CD14-positive monocyte (primary cell): Measurements from ENCODE around the gene PDE4D. TPM values are rescaled to one million over a fixed set of nuclear protein-coding genes. Genes with fewer than 3 reads are reported as not detected.

Source experiments
- DNase-seq, 3 donors: peaks; one replicate each; pipeline ENCODE4 v3.0.0-alpha.2; 2011 to 2022
- H2AFZ ChIP-seq: 2 replicates; pipeline ENCODE4 v1.6.0; 2012; ENCODE audit warnings: mild to moderate bottlenecking, low read depth, low read length, inconsistent platforms; ENCODE audit not compliant: insufficient read depth, poor library complexity, severe bottlenecking
- H3K27ac ChIP-seq, 2 donors: 1 replicate in 1 of 2; 2 replicates in 1 of 2; pipeline ENCODE4 v1.5.1; 2012 to 2013; ENCODE audit warnings: low read length in 2 of 2, control low read depth in 1 of 2, inconsistent platforms in 1 of 2, low read depth in 1 of 2, mild to moderate bottlenecking in 1 of 2
- H3K27me3 ChIP-seq, 2 donors: one replicate each; pipeline versions ENCODE4 v1.6.0 to v1.6.1; 2011 to 2013; ENCODE audit warnings: low read length in 2 of 2; ENCODE audit not compliant: control insufficient read depth in 2 of 2, insufficient read depth in 2 of 2
- H3K36me3 ChIP-seq, 2 donors: replicated peaks in 1 of 2; 1 replicate in 1 of 2; 2 replicates in 1 of 2; pipeline versions ENCODE4 v1.5.1 to v1.6.1; 2012 to 2013; ENCODE audit warnings: low read length in 2 of 2, control low read depth in 1 of 2, inconsistent platforms in 1 of 2, mild to moderate bottlenecking in 1 of 2; ENCODE audit not compliant: insufficient read depth in 2 of 2, control insufficient read depth in 1 of 2
- H3K4me1 ChIP-seq, 2 donors: 1 replicate in 1 of 2; 2 replicates in 1 of 2; pipeline versions ENCODE4 v1.5.1 to v1.6.1; 2012 to 2013; ENCODE audit warnings: low read length in 2 of 2, control low read depth in 1 of 2, inconsistent platforms in 1 of 2, mild to moderate bottlenecking in 1 of 2, moderate library complexity in 1 of 2; ENCODE audit not compliant: insufficient read depth in 2 of 2, control insufficient read depth in 1 of 2
- H3K4me2 ChIP-seq: replicated peaks from 2 replicates; pipeline ENCODE3; 2012; ENCODE audit warnings: low read length, moderate library complexity, mild to moderate bottlenecking; ENCODE audit not compliant: poor library complexity, severe bottlenecking; ENCODE audit errors: extremely low read depth
- H3K4me3 ChIP-seq, 3 experiments: fragments of 200-600 bp in 1 of 3; sonication (generic) in 1 of 3; replicated peaks in 1 of 3; 1 replicate in 2 of 3; 2 replicates in 1 of 3; pipeline ENCODE4 v1.5.1; 2011 to 2013; ENCODE audit warnings: low read length in 3 of 3, mild to moderate bottlenecking in 3 of 3, control low read depth in 2 of 3, low read depth in 2 of 3, inconsistent platforms in 1 of 3, moderate library complexity in 1 of 3
- H3K79me2 ChIP-seq: 2 replicates; pipeline ENCODE4 v1.6.0; 2012; ENCODE audit warnings: mild to moderate bottlenecking, control low read depth, inconsistent platforms, low read length, moderate library complexity; ENCODE audit not compliant: insufficient read depth
- H3K9ac ChIP-seq: 2 replicates; pipeline ENCODE4 v1.6.0; 2017; ENCODE audit warnings: low read length, mild to moderate bottlenecking; ENCODE audit not compliant: insufficient read depth, poor library complexity, severe bottlenecking
- H3K9me3 ChIP-seq, 2 donors: replicated peaks in 1 of 2; 1 replicate in 1 of 2; 2 replicates in 1 of 2; pipeline versions ENCODE4 v1.5.1 to v1.6.1; 2012 to 2013; ENCODE audit warnings: low read length in 2 of 2, control low read depth in 1 of 2; ENCODE audit not compliant: control insufficient read depth in 1 of 2, insufficient read depth in 1 of 2
- H4K20me1 ChIP-seq: 2 replicates; pipeline ENCODE4 v1.6.0; 2012; ENCODE audit warnings: mild to moderate bottlenecking, low read length, control low read depth, moderate library complexity; ENCODE audit not compliant: insufficient read depth
- H3K27ac Mint-ChIP-seq, 7 donors: one replicate each; pipeline ENCODE4 v1.8.0; 2020; ENCODE audit warnings: mild to moderate bottlenecking in 7 of 7, mixed read lengths in 7 of 7, moderate library complexity in 6 of 7, inconsistent platforms in 2 of 7
- H3K27me3 Mint-ChIP-seq, 3 donors: one replicate each; pipeline ENCODE4 v1.8.0; 2021 to 2022; ENCODE audit warnings: low read depth in 3 of 3, mild to moderate bottlenecking in 3 of 3, mixed read lengths in 3 of 3, moderate library complexity in 3 of 3, inconsistent platforms in 1 of 3
- H3K36me3 Mint-ChIP-seq, 2 donors: one replicate each; pipeline ENCODE4 v1.8.0; 2020; ENCODE audit warnings: mixed read lengths in 2 of 2, inconsistent platforms in 1 of 2, mild to moderate bottlenecking in 1 of 2
- H3K4me1 Mint-ChIP-seq: one replicate; pipeline ENCODE4 v1.8.0; 2020; ENCODE audit warnings: mild to moderate bottlenecking, mixed read lengths
- H3K4me3 Mint-ChIP-seq, 2 donors: one replicate each; pipeline ENCODE4 v1.8.0; 2020; ENCODE audit warnings: mild to moderate bottlenecking in 2 of 2, mixed read lengths in 2 of 2, moderate library complexity in 1 of 2
- H3K9me3 Mint-ChIP-seq, 7 donors: one replicate each; pipeline ENCODE4 v1.8.0; 2020 to 2022; ENCODE audit warnings: mixed read lengths in 7 of 7, mild to moderate bottlenecking in 6 of 7, moderate library complexity in 6 of 7, inconsistent platforms in 2 of 7
- WGBS: methylation state at CpG from one replicate; pipeline ENCODE4 v1.1.5; 2013; ENCODE audit warnings: missing lambda C conversion rate; ENCODE audit not compliant: insufficient coverage; 5-methylcytosine and 5-hydroxymethylcytosine counted together
- intact Hi-C, 2 donors: fragments of 100-400 bp; cut with micrococcal nuclease; formaldehyde crosslinking; loops; one replicate each; pipeline versions ENCODE4 v1.15.0 to v1.15.1; 2023
- polyA plus RNA-seq, 3 donors: library from polyadenylated mRNA; depleted of rRNA in 1 of 3; unstranded in 2 of 3; stranded (reverse) in 1 of 3; fragments of 300-500 nt in 2 of 3; fragments of >200 nt in 1 of 3; fragmentation: Illumina TruSeq in 2 of 3; gene quantifications; 1 replicate in 2 of 3; 2 replicates in 1 of 3; pipeline ENCODE4 v1.2.3, GENCODE V29; 2012 to 2021
- TF ChIP-seq, protein P1 (sequence below): fragments of 200-600 bp; IDR thresholded peaks from one replicate; pipeline ENCODE4 v1.8.0; 2022; ENCODE audit warnings: antibody characterized with exemption, mild to moderate bottlenecking

The PDE4D gene
- polyA plus RNA-seq, 3 donors: 1.9 to 3.4 (median 2.8) TPM

DNA sequence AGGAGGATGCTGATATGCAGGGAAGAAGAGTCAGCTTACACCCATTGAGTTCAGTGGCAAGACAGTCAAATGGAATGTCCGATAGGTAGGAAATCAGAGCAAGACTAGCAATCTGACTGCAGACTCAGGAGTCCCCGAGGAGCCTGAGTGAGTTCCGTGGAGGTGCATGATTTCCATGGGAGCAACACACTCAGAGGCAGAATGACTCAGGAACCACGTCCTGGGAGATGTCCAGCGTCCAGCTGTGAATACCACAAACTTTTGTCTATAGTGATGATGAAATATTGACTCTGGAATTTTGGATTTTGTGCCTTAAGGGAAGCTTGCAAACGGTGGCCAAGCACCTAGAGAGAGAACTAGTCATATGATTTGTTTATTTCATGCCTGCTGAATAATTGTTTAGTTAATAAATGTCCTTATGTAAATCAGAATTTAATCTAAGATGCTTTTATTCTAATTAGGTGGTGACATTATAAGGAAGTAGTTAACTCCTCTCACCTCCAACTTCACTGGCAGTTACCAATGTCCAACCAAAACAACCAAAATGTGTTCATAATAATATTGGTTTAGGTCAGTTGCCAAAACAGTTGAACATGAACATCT is 100.4 kb downstream of the PDE4D start:
- Histone ChIP-seq H3K9ac (no peak overlapping the region), H3K9me3 (no peaks in the 10 kb centered on the region), H3K27ac (no peak overlapping the region), H3K4me3 (no peak overlapping the region), H4K20me1 (no peaks in the 10 kb centered on the region), H3K79me2 (no peaks in the 10 kb centered on the region), H3K4me2 (no peak overlapping the region), H3K4me1 (no peaks in the 10 kb centered on the region), H2AFZ (no peak overlapping the region), H3K36me3 (no peaks in the 10 kb centered on the region), H3K27me3 (no peaks in the 10 kb centered on the region)
- peaks cover 5 to 6% of the 10 kb centered on the region in 2 donors for H3K36me3 Mint-ChIP-seq
- H3K4me1 Mint-ChIP-seq: peaks cover 15% of the 10 kb centered on the region
- no peaks in the 10 kb centered on the region for H3K9me3 Mint-ChIP-seq
- DNase-seq: no peak
- TF ChIP-seq, protein P1, sequence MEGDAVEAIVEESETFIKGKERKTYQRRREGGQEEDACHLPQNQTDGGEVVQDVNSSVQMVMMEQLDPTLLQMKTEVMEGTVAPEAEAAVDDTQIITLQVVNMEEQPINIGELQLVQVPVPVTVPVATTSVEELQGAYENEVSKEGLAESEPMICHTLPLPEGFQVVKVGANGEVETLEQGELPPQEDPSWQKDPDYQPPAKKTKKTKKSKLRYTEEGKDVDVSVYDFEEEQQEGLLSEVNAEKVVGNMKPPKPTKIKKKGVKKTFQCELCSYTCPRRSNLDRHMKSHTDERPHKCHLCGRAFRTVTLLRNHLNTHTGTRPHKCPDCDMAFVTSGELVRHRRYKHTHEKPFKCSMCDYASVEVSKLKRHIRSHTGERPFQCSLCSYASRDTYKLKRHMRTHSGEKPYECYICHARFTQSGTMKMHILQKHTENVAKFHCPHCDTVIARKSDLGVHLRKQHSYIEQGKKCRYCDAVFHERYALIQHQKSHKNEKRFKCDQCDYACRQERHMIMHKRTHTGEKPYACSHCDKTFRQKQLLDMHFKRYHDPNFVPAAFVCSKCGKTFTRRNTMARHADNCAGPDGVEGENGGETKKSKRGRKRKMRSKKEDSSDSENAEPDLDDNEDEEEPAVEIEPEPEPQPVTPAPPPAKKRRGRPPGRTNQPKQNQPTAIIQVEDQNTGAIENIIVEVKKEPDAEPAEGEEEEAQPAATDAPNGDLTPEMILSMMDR: no peak
- H3K27me3 Mint-ChIP-seq: no peaks in the 10 kb centered on the region
- no peak overlapping the region for H3K4me3 Mint-ChIP-seq
- intact Hi-C loops: no loop called here
- 92% methylated on average over 5 of the region's 6 CpGs for WGBS
- peak overlapping the region in 1 of 7 donors; percentile 75 for H3K27ac Mint-ChIP-seq

DNA sequence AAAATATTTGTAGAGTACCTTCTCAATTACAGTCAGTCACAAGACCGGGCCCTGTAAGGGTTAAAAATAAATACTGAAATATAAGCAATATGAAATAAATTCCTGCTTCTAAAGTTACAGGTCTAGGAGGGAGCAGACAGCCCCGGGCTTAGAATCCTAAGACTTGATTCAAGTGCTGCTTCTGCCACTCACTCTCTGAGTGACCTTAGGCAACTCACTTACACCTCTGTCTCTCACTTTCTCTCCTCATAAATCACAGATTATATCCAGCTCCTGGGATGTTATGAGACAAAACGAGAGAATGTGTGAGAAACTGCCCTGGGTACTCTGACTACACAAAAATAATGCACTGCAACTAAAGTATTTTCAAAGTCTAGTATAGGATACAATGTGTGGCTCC is 101.9 kb downstream of the PDE4D start:
- Mint-ChIP-seq H3K27me3 (no peaks in the 10 kb centered on the region), H3K4me1 (peaks cover 15% of the 10 kb centered on the region), H3K9me3 (no peaks in the 10 kb centered on the region), H3K27ac (peak overlapping the region in 2 of 7 donors; percentile 8 to 27), H3K36me3 (peaks cover 4 to 5% of the 10 kb centered on the region in 2 donors), H3K4me3 (no peak overlapping the region)
- intact Hi-C loops: no loop called here
- Histone ChIP-seq H3K4me3 (no peak overlapping the region), H3K79me2 (no peaks in the 10 kb centered on the region), H3K36me3 (no peaks in the 10 kb centered on the region), H3K4me1 (no peaks in the 10 kb centered on the region), H3K9ac (no peak overlapping the region), H4K20me1 (no peaks in the 10 kb centered on the region), H3K27ac (no peak overlapping the region), H3K4me2 (no peak overlapping the region), H3K27me3 (no peaks in the 10 kb centered on the region), H2AFZ (no peak overlapping the region), H3K9me3 (no peaks in the 10 kb centered on the region)
- no peak for DNase-seq
- TF ChIP-seq, protein P1: no peak
- 100% methylated on average over 1 of the region's 3 CpGs for WGBS
